Pericardium fibroblast (primary cell): ENCODE data around the gene TSSK2. TPM values are rescaled to one million over a fixed set of nuclear protein-coding genes. Genes with fewer than 3 reads are reported as not detected.

Experiments
- total RNA-seq: library from RNA; depleted of rRNA; stranded (reverse); fragments of >200 nt; gene quantifications from 2 replicates; pipeline ENCODE4 v1.2.3, GENCODE V29; 2015

Gene TSSK2
- total RNA-seq: not detected in 2 replicates

GRCh38 chr22:19130959-19131684 lies at the start of gene TSSK2:
TSS of gene TSSK2 (plus strand) at chr22:19131308. CDS start at chr22:19131400, 92 bp downstream.

GRCh38 chr22:19122143-19122751 lies 8.9 kb upstream of the TSSK2 start, which contains the start of gene DGCR2:
TSS of gene DGCR2 (minus strand) at chr22:19122412. CDS start at chr22:19122206, 206 bp downstream.

GRCh38 chr22:19149991-19150390 lies 18.9 kb downstream of the TSSK2 start, which contains the start of gene GSC2:
TSS of gene GSC2 (minus strand) at chr22:19150292. CDS start at chr22:19150283, 9 bp downstream.

GRCh38 chr22:19178657-19179496 lies 47.8 kb downstream of the TSSK2 start, which contains the start of gene SLC25A1:
TSS of gene SLC25A1 (minus strand) at chr22:19178736. CDS start at chr22:19178673, 63 bp downstream.

Other genes with a start within 250 kb of the TSSK2 start
- 1.4 and 4.7 TPM in 2 replicates for gene DGCR6, start 225.0 kb upstream of the TSSK2 start, total RNA-seq
- gene PRODH, start 195.0 kb upstream of the TSSK2 start, total RNA-seq: 0.93 and 13.6 TPM in 2 replicates
- gene DGCR2, start 8.9 kb upstream of the TSSK2 start, total RNA-seq: 36.5 and 43.6 TPM in 2 replicates
- 12.4 and 24.8 TPM in 2 replicates for gene ESS2, start 13.3 kb downstream of the TSSK2 start, total RNA-seq
- gene GSC2, start 19.0 kb downstream of the TSSK2 start, total RNA-seq: not detected in 2 replicates
- gene SLC25A1, start 47.4 kb downstream of the TSSK2 start, total RNA-seq: 153 and 195 TPM in 2 replicates
- gene CLTCL1, start 160.4 kb downstream of the TSSK2 start, total RNA-seq: 5.6 and 11.8 TPM in 2 replicates